ENCODE results near the gene PHACTR1.

DNA sequence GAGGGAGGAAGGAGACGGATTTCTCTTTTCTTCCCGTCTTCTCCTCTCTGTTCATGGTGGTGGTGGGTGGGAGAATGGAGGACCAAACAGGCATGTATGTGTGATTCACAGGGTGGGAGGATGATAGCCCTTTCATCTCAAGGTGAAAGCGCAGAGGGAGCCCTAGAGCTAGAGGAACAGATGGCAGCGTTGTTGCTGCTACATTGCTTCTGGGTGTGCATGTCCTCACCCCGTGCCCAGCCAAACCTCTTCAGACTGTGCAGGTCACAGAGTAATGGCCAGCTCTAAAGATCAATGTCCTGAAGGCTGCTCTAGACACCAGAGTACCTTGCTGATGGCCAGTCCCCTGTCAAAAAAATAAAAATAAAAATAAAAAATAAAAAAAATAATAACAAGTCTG lies 310.0 kb downstream of the PHACTR1 start:
- TF ChIP-seq, protein P1, sequence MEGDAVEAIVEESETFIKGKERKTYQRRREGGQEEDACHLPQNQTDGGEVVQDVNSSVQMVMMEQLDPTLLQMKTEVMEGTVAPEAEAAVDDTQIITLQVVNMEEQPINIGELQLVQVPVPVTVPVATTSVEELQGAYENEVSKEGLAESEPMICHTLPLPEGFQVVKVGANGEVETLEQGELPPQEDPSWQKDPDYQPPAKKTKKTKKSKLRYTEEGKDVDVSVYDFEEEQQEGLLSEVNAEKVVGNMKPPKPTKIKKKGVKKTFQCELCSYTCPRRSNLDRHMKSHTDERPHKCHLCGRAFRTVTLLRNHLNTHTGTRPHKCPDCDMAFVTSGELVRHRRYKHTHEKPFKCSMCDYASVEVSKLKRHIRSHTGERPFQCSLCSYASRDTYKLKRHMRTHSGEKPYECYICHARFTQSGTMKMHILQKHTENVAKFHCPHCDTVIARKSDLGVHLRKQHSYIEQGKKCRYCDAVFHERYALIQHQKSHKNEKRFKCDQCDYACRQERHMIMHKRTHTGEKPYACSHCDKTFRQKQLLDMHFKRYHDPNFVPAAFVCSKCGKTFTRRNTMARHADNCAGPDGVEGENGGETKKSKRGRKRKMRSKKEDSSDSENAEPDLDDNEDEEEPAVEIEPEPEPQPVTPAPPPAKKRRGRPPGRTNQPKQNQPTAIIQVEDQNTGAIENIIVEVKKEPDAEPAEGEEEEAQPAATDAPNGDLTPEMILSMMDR (IDR thresholded peaks at IDR 0.05; ENCODE audit: low read depth, low read length) = no peak
- no peak for TF ChIP-seq EZH2phosphoT487 (IDR thresholded peaks at IDR 0.05; ENCODE audit: low read depth)

Data from OCI-LY3 (cell line).